Stimulated activated CD4-positive, alpha-beta T cell treated with anti-CD3 and anti-CD28 coated beads, Interleukin-4, amount 100 ng/mL, for 24 hours (primary cell): ENCODE data around the gene AGO3.
A peak's percentile ranks its signal among the peaks of the same experiment; 100 is the strongest.

Experiments
- DNase-seq: peaks from one replicate; pipeline ENCODE4 v3.0.0-alpha.2; 2020

Gene AGO3

GRCh38 chr1:36098650-36099365 is 167.9 kb downstream of the AGO3 start:
- DNase-seq, result no peak

GRCh38 chr1:36099681-36100341 is 168.9 kb downstream of the AGO3 start:
- peak; percentile 78 for DNase-seq

GRCh38 chr1:36100376-36100775 is 169.5 kb downstream of the AGO3 start:
- no peak for DNase-seq

- no peak for DNase-seq
Observed at GRCh38 chr1:36101546-36101945, 170.6 kb downstream of the AGO3 start.

- no peak for DNase-seq
Observed at GRCh38 chr1:36106269-36106668, 175.4 kb downstream of the AGO3 start.

- no peak for DNase-seq
Observed at GRCh38 chr1:36107394-36107793, 176.5 kb downstream of the AGO3 start.

- DNase-seq, result no peak
Observed at GRCh38 chr1:36108314-36108713, 177.4 kb downstream of the AGO3 start.

- peak; percentile 23 for DNase-seq
Observed at GRCh38 chr1:36109041-36109679, 178.3 kb downstream of the AGO3 start.

- DNase-seq, result no peak
Observed at GRCh38 chr1:36111151-36111550, 180.2 kb downstream of the AGO3 start.

- no peak for DNase-seq
Observed at GRCh38 chr1:36112823-36113222, 181.9 kb downstream of the AGO3 start.

- no peak for DNase-seq
Observed at GRCh38 chr1:36114371-36114770, 183.5 kb downstream of the AGO3 start.

- no peak for DNase-seq
Observed at GRCh38 chr1:36115200-36115669, 184.3 kb downstream of the AGO3 start.

- no peak for DNase-seq
Observed at GRCh38 chr1:36115931-36116330, 185.0 kb downstream of the AGO3 start.

GRCh38 chr1:36116901-36117300 is 186.0 kb downstream of the AGO3 start:
- no peak for DNase-seq

GRCh38 chr1:36118447-36119204 is 187.7 kb downstream of the AGO3 start:
- DNase-seq, result no peak

GRCh38 chr1:36119456-36119855 is 188.6 kb downstream of the AGO3 start:
- DNase-seq, result no peak
